ENCODE measurements around the gene FASTK. TPM values are rescaled to one million over a fixed set of nuclear protein-coding genes. Genes with fewer than 3 reads are reported as not detected.

FASTK gene
- total RNA-seq, 1 donor from 2014 or later, result 81.9 TPM

Other genes starting within 250 kb of the FASTK start
- 1.9 and 2.9 TPM in 2 replicates for gene AOC1, start 228.3 kb downstream of the FASTK start, total RNA-seq
- gene KCNH2, start 102.5 kb downstream of the FASTK start, total RNA-seq, result 6.9 and 9.4 TPM in 2 replicates
- 0.74 and 1.1 TPM in 2 replicates for gene NOS3, start 89.8 kb downstream of the FASTK start, total RNA-seq
- 0.58 and 0.79 TPM in 2 replicates for gene ATG9B, start 56.3 kb downstream of the FASTK start, total RNA-seq
- gene ABCB8, start 52.4 kb downstream of the FASTK start, total RNA-seq, result 36.0 and 36.2 TPM in 2 replicates
- 3.5 and 5.1 TPM in 2 replicates for gene ASIC3, start 32.3 kb downstream of the FASTK start, total RNA-seq
- gene CDK5, start 22.9 kb downstream of the FASTK start, total RNA-seq, result 22.6 and 24.9 TPM in 2 replicates
- gene SLC4A2, start 21.2 kb downstream of the FASTK start, total RNA-seq, result 208 and 213 TPM in 2 replicates
- 40.4 and 48.6 TPM in 2 replicates for gene TMUB1, start 2.7 kb upstream of the FASTK start, total RNA-seq
- 112 and 114 TPM in 2 replicates for gene AGAP3, start 5.7 kb upstream of the FASTK start, total RNA-seq
- gene GBX1, start 86.9 kb upstream of the FASTK start, total RNA-seq, result 2.0 and 2.1 TPM in 2 replicates
- not detected in 2 replicates for gene ASB10, start 106.4 kb upstream of the FASTK start, total RNA-seq
- gene H2BK1, start 129.7 kb upstream of the FASTK start, total RNA-seq, result not detected in 2 replicates
- gene ABCF2, start 146.4 kb upstream of the FASTK start, total RNA-seq, result 48.7 and 55.1 TPM in 2 replicates
- gene CHPF2, start 151.7 kb upstream of the FASTK start, total RNA-seq, result 41.4 and 42.2 TPM in 2 replicates
- 51.1 and 52.9 TPM in 2 replicates for gene SMARCD3, start 167.9 kb upstream of the FASTK start, total RNA-seq